NCI-H187 treated with DMSO at 0.1 percent for 48 hours (cell line): ENCODE results near the gene POU5F2.

ENCODE experiments used
- DNase-seq: peaks from one replicate; lab custom pipeline; 2025; lab: John Stamatoyannopoulos, UW

The POU5F2 gene, protein sequence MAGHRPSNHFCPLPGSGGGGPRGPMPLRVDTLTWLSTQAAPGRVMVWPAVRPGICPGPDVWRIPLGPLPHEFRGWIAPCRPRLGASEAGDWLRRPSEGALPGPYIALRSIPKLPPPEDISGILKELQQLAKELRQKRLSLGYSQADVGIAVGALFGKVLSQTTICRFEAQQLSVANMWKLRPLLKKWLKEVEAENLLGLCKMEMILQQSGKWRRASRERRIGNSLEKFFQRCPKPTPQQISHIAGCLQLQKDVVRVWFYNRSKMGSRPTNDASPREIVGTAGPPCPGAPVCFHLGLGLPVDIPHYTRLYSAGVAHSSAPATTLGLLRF

DNA sequence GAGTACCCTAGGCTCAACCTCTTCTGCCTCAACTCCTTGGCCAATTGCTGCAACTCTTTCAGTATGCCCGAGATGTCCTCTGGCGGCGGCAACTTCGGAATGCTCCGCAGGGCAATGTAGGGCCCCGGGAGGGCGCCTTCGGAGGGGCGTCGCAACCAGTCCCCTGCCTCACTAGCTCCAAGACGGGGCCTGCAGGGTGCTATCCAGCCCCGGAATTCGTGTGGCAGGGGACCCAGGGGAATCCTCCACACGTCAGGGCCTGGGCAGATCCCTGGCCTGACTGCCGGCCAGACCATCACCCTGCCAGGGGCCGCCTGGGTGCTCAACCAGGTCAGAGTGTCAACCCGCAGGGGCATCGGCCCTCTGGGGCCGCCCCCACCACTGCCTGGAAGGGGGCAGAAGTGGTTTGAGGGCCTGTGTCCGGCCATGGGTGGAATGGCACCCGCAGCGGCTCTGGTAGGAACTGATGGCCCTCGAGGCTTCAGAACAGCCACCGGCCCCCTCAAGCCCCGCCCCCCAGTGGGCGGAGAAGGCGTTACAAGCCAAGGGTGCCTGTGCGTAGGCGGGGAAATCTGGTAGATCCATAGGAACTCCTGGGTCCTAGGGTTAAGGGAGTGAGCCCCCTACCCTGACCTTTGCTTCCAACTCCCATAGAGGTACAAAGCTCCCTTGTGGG is at the start of gene POU5F2:
TSS of gene POU5F2 (minus strand) at position 465 of the 676 bp plus-strand sequence. CDS start at position 428, 37 bp downstream.
- no peak for DNase-seq

DNA sequence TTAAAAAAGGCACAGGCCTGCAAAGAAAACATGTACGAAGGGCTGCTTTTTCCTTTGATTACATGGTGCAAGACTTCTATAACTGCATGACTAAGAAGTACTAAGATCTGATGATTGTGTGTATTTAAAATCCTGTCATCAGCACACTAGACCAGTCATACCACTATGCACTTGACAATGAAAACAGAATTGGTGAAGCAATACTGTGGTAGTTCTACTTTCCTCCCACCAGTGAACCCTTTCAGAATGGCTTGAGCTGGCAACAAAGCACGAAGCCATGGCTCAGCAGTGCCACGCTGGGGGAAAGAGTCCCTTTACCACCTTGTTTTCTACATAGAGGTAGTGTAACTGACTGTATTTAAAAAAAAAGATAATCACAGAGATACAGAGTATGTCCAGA is 49.0 kb upstream of the POU5F2 start:
- DNase-seq, result no peak

DNA sequence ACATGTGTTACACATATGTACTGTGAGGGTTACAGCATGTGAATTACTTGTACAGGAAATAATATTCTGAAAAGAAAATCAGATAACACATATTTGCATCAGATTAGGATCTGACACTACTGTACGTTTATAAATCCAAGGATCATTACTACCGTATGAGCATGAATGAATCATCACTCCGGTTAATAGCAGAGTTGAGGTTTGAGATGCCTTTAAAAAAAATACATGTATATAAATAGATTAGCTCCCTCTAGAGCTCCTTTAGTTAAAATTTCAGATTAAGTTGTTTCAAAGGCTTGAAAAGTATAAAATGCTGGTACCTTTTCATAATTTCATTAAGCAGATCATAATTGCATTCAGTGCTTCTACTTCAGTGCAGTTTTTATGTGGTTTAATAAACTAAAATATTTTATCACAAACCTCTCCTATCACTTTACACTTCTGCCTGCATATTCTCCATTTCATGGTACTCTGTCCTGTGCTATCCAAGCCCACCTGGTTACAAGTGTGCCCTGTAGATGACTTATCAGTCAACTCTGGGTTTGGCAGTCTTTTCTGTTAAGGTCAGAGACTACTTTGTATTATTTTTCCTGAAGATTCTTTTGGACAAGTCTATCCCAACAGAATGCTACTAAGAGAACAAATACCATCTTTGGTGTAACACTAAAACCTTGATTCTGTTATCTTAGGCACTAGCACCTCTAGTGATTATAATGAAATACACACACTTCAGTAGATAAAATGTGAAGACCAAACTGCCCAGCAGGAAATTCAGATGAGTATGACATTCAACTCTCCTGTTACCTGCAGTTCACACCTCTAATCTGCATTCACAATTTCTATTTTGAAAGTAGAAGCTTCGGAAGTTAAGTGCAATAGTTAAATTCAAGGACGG is 48.0 kb upstream of the POU5F2 start:
- no peak for DNase-seq

DNA sequence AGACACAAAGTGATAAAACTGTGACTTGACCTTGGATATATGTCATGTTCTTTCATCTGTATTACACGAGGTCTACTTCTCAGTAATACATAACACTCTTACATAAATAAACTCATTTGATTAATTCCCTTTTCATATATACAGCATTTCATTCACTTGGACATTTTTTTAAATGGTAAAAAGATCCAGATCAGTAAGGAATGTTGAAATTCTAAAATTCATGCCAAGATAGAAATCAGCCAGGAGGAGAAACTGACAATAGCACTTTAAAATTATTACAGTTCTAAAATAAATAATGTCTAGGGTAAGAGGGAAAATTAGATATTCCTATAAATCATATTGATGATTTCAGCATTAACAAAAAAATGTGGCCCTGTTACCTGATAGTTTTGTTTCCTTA is 46.2 kb upstream of the POU5F2 start:
- no peak for DNase-seq

DNA sequence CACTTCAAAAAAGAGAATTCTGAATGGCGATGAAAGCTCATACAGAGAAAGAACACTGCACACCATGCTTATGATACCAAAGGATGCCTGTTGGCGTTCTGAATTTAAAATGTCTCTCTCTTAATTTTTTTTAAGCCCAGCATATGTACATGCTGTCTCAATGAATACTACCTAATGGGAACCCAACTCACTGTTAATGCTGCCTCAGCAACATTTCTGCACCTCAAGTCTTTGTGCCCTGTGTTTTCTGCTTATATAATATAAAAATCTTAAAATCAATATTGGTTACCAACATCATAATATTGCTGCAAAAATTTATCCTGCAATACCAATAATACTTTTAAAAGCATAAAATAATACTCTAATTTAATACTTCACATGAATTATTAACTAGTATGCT is 44.1 kb upstream of the POU5F2 start:
- DNase-seq, result no peak

DNA sequence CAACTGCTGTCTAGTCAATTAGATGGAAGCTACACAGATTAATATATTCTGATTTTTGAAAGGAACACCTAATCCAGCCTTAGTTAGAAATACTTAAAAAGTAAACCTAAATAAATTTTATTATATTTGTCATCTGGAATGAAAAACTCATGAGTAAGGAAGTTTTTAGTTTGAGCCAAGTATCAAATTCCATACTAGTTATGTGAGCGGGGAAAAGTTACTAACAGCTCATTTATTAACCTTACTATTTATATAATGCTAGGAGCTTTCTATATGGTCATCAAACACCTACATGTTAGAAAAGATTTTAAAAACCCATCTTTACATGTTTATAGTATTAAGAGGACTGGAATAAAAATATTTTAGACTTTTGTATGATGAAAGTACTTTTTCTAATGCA is 41.6 kb upstream of the POU5F2 start:
- DNase-seq, result no peak

DNA sequence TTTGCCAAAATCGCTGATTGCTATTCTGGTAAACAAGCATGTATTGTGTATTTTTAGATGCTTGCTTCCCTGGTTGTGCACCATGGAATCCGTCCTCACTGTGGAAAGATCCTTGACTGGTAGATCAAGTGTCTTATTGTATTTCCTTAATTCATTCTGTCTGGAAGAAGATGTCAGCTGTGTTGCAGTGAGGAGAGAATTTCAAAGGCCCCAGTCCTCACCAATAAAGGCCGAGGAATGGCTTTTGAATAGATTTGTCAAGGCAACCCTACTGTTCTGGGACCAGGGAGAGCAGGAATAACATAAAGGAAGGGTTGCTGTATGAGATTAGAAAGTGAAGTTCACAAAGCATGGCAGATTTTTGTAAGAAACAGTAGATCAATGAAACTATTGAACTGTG is 36.2 kb upstream of the POU5F2 start:
- no peak for DNase-seq

DNA sequence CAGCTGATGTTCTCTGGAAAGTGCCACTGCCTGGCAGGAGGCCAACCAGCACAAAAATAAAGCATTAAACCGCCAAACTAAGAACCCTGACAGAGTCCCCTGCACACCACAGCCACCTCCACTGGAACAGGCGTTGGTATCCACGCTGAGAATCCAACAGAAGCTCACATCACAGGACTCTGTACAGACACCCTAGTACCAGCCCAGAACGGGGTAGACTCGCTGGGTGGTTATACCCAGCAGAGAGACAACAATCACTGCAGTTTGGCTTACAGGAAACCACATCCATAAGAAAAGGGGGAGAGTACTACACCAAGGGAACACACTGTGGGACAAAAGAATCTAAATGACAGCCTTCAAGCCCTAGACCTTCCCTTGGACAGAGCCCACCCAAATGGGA is 15.0 kb upstream of the POU5F2 start:
- DNase-seq, result no peak

DNA sequence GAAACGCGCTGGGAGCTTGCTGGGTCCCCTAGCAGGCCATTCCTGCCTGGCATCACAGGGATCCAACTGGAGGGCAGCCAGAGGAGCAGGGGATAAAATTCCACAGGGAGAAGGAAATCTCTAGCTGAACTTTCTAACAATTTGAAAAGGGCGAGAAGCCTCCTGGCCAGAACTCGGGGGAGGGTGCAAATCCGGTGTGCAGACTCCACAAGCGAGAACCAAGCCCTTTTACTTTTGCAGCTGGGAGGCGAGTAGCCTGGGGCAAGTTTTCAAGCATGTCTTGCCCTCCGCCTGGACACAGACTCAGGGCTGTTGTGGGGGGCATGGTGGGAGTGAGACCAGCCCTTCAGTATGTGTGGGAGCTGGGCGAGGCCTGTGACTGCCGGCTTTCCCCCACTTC is 14.3 kb upstream of the POU5F2 start:
- DNase-seq, result no peak

DNA sequence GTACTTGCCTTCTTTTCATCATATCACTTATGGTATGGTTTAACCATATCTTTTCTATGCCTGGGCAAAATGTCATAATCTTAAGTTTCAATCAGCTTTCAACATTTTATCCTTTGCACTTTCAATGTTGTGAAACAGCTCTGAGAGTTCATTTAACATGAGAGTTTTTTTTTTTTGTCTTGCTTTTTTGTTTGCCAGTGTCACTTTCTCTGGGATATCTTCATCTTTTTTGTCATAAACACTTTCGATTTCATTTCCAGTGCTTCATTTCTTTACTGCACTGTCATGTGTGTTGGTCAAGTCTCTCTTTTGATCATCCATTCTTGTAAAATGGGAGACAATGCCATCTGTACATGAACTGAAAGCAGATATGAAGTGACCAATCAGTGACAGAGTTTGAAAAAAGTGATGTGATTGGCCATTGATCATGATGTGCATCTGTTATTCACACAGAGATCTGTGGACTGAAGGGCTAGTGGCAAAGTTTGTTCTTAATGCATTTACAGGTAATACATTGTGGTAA is 7.5 kb upstream of the POU5F2 start:
- no peak for DNase-seq

DNA sequence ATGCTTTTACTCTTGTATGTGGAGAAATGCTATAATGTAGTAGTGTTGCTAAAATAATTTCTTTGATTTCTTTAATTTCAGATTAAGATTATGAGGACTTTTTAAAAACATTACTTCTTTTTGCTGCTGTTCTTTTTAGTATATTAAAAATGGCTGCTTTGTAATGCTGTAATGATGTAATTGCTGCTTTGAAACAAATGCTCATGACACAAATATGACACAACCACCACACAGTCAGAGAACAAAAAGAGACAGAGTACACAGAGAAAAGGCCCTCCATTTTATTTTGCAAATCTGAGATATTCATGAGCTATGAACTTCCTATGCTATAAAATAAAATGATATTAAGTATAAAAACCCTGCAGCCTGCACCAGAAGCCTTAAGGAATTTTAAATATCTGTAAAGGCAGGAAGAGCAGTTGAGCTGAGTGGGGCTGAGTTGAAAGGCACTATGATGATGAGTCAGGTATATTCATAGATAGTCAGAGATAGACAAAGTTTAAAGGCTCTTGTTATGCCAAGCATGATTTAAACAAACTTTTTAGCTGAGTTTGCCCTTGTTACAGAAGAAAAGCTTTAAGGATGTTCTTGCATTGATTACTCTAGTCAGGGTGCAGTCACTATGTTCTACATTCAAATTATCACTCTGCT is 5.1 kb upstream of the POU5F2 start:
- no peak for DNase-seq

DNA sequence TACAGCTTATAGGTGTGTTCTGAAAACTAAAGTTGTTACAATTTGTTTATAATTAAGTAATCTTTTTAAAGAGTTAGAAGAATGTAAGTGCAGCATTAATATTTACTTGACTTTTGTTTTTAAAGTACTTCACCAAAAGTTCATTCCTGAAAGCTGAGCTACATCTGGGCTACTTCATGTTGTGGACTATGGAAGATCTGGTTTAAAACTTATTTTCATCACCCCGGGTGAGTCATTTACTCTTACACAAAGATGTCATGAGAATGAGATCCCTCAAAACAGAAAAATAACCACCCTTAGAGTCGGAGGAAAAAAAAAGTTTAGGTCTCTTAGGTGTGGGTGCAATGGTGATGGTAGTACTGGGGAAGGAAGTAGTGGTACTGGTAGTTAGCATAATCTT is 5.1 kb downstream of the POU5F2 start:
- DNase-seq, result no peak

DNA sequence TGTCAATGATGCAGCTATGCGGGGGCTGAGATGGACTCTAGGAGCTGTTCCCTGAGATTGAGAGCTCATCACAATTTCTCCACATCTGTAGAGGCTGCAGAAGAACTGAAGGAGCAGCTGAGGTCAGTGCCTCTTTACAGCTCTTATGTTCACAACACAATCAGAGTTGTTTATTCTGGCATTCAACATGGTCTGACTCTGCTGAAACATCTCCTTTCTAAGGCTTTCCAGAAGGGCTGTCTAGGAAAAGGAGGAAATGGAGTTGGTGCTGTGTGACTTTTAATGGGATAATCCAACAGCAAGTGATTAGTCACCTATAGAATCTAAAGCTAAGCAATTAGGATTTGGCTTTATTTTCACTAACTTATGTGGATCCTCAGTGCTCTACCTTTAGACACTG is 6.0 kb downstream of the POU5F2 start:
- no peak for DNase-seq

DNA sequence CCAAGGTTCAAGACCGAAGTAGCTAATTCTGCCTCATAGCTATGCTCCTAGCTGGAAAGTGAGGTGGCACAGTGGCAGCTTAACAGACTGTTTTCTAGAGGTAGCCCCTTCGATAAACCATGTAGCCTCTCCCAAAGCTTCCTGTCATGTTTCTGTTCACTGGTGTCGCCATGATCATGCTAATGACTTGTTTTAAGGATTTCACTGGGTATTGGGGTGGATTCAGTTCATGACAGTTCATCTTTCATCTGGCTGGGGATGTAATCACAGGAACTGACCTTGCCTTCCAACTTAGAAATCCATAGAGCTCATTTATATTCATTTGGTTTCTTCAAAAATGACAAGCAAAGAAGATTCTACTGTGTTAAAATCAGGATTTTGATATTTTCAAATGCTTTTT is 9.4 kb downstream of the POU5F2 start:
- no peak for DNase-seq

DNA sequence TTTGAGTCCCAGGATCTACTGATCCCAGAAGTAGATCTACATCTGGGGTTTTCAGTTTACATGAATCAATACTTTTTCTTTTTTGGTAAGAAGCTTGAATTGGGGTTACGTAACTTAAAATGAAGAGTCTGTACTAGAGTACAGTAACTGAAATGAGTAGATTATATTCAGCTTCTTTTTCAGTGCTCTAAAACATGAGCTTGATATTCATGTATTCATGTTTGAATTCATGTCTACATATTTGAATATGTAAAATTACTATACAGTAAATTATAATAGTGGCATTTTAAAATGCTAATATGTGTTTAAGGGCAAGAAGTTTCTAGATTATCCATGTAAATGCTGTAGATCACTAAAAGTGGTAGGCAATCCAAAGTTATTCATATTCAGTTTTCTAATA is 14.8 kb downstream of the POU5F2 start:
- DNase-seq, result no peak

DNA sequence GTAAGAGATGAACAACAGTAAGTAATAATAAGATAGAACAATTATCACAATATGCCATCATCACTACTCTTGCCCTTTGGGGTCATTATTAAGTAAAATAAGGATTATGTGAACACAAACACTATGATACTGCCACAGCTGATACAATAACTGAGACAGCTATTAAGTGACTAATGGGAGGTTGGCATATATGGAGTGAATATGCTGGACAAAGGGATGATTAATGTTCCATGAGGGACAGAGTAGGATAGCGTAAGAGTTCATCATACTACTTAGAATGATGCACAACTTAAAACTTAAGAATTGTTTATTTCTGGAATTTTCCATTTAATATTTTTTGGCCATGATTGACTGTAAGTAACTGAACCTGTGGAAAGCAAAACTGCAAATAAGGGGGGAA is 16.6 kb downstream of the POU5F2 start:
- DNase-seq, result no peak

DNA sequence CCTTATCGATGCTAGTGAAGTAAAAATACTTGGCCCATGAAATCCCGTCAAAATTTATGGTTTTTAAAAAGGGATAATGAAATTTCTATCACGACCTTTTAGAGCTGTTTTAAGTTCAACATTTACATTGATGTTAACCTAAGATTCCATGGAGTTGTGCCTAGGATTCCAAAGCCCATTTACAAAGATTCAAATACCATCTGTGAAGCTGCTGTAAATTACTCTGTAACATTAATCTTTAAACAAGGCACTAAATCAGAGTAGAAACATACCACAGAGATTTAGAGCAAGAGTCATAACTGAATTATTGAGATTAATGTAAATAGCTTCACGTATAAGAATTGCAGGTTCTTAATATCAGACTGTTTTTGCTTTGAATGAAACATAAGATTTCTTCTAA is 17.7 kb downstream of the POU5F2 start:
- DNase-seq, result no peak

DNA sequence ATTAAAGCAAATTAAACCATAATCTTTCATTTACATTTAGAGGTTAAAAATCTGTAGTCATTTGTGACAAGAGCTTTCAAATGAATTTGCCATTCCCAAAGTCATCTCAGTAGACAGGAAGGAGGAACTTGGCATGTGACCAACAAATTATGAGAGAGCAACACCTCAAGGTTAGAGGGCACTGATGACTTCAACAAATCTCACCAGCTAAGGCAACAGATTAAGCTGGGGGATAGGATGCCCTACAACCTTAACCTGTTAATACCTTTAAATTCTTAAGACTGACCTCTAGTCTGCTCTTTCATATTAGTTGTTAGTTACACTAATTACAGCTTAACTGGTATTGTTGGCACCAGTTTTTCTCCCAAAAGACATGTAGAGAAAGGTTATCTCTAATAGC is 18.4 kb downstream of the POU5F2 start:
- DNase-seq, result no peak

DNA sequence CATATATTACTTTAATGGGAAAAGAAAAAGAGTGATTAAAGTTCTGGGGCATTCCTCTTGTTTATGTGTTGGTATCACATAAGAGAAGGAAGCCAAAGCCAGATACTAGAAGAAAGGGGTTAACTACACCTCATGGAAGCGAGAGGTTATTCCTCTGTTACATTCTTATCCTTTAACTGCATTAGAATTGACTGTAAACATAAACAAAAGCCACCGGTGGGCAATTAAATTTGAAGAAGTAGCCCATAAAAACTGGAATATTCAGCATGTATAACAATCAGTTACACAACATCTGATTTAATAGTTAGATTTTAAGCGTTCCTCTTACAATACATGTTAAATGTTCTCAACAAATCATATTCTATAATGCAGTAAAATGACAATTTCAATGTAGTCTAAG is 18.8 kb downstream of the POU5F2 start:
- no peak for DNase-seq

DNA sequence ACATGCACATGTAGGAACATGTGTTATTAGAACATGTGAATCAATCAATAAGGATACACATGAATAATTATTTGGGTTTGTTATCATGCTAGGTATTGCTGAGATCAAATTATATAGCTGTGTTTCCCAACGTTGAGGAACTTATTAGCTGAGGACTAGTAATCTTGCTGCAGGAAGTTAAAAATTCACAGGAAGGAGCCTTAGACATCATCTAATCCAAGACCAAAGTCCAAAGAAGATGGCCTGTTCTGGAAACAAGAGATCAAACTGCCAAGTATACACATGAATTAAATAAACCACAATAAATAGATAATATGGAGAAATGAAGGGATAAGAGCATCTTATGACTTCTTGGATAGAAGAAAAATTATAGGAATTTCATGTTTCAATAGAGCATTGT is 19.9 kb downstream of the POU5F2 start:
- no peak for DNase-seq

DNA sequence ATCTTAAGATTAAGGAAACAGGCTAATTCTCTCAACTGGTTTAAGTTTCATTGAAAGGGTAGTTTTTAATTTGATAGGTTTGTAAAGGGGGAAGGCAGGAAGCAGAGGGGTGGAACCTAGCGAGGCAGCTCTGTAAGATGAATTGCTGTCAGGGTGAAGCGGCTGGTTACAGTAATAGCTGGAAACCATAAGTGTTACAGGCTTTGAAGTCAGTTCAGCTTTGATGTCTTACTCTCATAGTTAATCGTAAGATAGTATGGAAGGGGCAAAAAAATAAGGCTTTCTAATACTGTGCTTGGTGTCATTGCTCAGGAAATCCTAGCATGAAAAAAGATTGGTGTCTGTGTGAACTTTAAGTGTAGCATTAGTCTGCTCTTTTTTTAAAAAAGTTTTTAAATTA is 20.3 kb downstream of the POU5F2 start:
- no peak for DNase-seq

DNA sequence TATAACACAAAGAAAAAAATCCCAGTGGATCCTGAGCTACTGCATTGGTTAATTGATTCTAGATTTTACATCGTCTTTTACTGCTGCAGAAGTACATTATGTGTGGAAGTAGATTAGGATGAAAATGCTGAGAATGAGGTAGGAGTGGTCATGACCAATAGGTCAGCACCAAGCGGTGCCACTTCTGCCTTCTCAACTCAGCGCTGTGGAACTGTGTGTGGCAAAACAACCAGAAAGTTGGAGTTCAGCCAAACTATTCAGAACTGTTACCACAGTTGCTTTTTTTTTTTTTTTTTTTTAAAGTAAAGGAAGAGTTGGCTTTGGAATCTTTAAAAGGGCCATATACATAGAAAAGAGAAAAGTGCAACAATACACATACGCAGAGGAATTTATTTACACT is 24.2 kb downstream of the POU5F2 start:
- DNase-seq, result no peak
